Femur (tissue), 1 donor: ENCODE measurements around the gene JSRP1.

Experiments used
- DNase-seq: peaks from one replicate; pipeline ENCODE4 v3.0.0-alpha.2; 2017

JSRP1 gene

DNA sequence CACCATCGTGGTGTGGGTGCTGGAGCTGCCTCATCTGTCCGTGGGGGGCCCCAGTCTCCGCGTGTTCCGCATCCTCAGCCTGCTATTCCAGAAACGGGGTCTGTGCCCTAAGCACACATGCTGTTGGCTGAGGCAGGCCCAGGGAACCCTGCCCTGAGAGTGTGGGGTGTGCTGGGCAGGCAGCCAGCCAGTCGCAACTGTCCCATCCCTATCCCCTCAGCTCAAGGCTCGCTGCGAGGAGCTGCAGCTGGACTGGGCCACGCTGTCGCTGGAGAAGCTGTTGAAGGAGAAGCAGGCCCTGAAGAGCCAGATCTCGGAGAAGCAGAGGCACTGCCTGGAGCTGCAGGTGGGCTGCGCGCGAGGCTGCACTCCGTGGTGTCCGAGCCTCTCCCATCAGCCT lies 42.0 kb downstream of the JSRP1 start:
- DNase-seq: peak; percentile 61

DNA sequence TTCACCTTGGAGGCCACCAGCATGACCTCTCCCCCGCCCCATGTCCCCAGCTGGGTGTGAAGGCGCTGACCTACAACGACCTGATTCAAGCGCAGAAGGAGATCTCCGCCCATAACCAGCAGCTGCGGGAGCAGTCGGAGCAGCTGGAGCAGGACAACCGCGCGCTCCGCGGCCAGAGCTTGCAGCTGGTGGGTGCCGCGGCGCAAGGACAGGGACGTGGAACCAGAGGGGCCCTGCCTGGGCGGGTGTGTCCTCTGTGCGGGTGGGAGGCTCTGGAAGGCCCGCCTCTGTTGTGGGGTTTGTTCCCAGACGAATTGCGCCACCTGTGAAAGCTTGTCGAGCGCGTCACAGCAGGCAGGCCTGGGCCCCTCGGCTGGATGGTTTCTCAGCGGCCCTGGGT lies 42.4 kb downstream of the JSRP1 start:
- DNase-seq: peak; percentile 86

DNA sequence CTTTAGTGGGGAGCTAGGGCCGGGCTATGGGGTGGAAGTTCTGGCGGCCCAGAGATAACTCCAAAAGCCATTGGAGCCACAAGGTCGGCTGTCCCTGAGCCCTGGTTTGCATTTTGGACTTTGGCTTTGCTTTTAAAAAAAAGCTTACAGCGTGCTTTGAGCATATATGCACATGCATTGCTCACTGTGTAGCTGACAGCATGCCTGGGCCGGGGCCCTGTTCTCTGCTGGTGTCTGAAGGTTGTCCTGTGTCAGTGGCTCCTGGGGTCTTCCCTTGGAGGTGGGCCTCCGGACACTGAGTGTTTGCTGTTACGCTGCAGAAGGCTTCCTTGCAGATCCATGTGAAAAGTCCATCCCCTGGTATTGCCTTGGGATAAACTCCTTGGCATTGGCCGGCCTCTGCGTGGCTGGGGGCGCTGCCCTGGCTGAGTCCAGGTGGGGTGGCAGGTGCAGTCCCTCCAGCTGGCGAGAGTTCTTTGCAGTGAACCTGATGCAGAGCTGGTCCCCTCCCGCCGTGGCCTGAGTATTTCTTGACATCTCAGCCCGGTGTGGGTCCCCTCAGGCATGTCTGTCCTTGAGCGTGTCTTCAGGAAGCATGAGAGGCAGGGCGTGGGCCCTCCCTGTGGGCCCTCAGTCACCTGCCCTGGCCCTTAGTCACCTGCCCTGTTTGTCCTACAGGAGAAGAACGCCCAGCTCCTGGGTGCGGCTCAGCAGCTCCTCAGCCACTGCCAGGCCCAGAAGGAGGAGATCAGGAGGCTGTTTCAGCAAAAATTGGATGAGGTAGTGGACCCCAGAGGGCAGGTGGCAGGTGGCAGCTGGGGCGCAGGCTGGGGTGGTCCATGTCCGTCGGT lies 43.1 kb downstream of the JSRP1 start:
- no peak for DNase-seq

DNA sequence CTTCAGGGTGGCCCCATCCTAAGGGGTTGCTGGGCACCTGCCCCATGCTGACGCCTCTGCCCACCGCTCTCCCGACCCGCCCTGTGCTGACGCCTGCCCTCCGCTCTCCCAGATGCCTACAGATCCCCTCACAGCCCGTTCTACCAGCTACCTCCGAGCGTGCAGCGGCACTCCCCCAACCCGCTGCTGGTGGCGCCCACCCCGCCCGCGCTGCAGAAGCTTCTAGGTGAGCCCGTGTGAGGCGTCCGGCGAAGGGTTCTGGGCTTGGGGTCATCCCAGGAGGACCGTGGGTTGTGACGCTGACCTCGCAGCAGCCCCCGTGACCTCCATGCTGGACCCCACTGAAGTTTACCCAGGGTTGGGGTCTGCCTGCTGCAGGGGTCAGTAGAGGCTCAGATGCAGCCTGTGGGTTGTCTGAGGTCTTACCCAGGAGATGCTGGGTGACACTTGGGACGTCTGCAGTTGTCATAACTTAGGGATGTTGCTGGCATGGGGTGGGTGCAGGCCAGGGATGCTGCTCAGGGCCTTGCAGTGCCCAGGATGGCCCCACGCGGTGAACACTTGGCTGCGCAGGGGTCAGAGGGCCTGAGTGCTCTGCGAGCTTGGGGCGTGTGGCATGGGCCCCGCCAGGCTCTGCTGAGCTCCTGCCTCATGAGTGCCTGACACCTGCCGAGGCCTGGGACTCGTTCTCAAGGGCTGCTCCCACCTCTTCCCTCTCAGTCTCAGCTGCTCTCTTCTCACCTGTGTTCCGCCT lies 45.1 kb downstream of the JSRP1 start:
- no peak for DNase-seq

DNA sequence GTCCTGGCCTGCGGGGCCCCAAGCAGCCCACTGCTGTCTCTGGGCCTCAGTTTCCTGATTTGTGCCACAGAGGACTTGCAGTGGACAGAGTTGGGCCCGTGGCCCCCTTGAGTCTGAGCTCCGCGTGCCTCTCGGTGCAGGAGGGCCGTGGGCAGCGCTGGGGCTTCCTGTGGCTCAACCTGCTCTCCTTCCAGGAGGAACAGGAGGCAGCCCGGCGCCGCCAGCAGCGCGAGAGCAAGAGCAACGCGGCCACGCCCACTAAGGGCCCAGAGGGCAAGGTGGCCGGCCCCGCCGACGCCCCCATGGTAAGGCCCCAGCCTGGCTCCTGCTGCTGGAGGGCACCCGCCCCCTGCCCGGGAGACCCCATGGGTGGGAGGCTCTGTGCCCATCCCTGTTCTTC lies 46.0 kb downstream of the JSRP1 start:
- DNase-seq: no peak

DNA sequence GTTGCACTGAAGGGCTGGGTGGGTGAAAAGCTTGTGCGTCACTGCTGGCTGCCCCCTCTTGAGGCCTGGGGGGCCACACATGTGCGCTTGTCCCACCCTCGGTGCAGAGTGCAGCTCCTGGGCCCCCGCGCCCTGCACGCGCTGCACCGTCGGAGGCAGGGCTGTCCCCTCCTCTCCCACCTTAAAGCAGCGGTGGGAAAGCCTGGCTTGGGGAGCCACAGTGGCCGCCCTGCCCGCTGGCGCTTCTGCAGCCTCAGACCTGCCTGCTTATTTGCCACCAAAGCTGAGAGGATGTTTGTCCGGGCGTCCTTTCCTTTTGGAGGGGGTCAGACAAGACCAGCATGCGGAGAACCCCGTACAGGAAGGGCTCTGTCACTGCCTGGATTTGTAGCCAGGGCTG lies 46.8 kb downstream of the JSRP1 start:
- no peak for DNase-seq

DNA sequence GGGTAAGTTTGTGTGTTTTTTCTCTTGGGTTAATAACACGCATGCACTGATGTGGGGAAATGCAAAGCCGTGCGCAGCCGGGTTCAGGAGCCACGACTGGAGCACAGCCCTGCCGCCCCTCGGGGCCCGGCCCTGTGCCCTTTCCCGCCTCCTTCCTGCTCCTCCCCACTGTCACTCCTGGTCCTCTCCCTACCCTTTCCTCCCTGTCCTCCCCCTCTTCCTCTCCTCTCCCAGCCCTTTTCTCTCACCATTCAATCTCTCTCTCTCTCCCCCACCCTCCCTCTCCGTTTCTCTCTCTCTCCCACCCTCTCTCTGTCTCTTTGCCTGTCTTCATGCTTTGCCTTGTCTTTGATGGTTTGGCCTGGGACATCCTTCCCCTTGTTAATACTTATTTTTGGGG lies 47.2 kb downstream of the JSRP1 start:
- DNase-seq: no peak

DNA sequence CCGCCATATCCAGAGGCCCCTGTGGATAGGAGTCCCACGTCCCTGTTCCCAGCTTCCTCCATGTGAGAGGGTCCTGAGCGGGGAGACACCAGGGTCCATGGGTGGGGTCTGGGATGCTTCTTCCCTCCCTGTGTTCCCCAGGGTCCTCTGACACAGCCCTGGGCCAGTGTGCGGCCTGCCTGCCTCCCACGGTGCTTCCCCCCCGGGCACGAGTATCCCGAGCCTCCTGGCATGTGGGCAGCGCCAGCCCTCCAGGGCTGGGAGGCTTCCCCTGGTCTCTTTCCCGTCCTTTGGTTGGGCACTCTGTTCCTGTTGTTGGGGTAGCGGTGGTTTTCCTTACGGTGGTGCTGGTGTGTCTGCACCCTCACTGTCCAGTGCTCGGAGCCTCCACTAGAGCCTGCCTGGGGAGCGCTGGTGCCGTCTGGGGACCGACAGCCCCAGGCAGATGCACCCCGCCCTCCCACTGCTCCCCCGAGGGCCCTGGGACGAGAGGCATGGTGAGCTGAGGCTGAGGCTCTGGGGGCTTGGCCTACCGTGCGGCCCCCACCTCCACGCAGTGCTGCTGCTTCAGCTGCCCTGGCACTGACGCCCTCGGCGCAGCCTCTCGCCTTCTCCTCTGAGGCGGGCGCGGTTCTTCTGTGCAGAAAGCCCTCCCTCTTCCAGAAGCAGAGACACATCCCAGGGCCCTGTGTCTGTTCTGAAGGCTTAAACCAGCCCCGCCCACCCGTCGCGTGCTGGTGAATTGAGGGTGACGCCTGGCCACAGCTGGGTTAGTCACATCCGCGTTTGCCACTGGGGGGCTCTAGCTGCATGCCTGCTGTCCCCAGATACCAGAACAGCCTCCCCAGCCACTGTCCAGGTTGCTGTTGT lies 48.0 kb downstream of the JSRP1 start:
- peak; percentile 80 for DNase-seq

DNA sequence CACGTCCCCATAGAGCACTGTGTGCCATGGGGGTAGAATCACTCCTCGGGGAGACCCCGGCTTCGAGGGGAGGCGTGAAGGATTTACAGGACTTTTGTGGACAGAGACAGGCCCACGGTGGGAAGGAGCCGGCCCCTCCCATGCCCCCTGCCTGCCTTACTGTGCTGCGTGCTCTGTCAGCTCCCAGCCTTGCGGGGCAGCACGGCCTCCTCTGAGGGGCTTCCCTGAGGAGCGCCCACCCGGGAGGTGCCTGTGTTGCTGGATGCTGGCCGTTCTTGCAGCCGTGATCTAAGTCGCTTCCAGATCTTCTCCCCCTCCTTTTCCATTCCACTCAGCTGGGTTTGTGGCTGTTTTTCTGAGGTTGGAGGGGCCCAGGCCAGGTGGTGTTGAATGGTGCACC lies 49.2 kb downstream of the JSRP1 start:
- DNase-seq: no peak

DNA sequence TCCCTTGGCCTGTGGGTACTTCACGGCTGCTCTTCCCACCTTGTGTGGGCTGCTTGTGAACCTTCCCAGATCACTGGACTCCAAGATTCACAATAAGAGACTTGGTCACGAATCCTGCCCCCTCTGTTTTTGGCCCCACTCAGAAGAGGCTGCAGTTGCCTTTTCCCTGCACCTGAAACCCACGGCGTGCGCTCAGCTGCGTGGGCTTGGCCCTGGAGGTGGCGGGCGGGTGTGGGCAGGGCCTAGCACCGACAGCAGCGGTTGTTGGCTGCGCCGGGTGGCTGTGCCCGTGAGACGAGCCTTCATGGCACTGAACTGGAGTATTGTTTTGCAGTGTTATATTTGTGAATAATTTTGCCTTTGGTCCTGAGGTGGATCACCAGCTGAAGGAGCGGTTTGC lies 53.9 kb downstream of the JSRP1 start:
- no peak for DNase-seq
